Neutrophil (primary cell): ENCODE measurements around the gene DEFB132.
A peak's percentile ranks its signal among the peaks of the same experiment; 100 is the strongest.
"Not testable (repeated sequence)": the region's sequence is repeated elsewhere in the genome, so short reads cannot be mapped to it uniquely, and the experiment has no call there.

Experiments
- H3K27ac ChIP-seq: fragments of 200-600 bp; sonication (generic); 2 replicates; pipeline ENCODE4 v1.5.1; 2016; ENCODE audit warnings: mild to moderate bottlenecking, moderate library complexity
- H3K27me3 ChIP-seq: fragments of 200-600 bp; sonication (generic); 2 replicates; pipeline ENCODE4 v1.6.0; 2016; ENCODE audit warnings: mild to moderate bottlenecking
- H3K36me3 ChIP-seq: fragments of 200-600 bp; sonication (generic); 2 replicates; pipeline ENCODE4 v1.5.1; 2017
- H3K4me1 ChIP-seq, 2 experiments: fragments of 200-600 bp in 1 of 2; sonication (generic) in 1 of 2; 1 replicate in 1 of 2; 2 replicates in 1 of 2; pipeline versions ENCODE4 v1.5.1 to v1.6.1; 2013 to 2016; ENCODE audit warnings: low read depth in 1 of 2, low read length in 1 of 2, mild to moderate bottlenecking in 1 of 2, moderate library complexity in 1 of 2; ENCODE audit not compliant: control insufficient read depth in 1 of 2, insufficient read depth in 1 of 2
- H3K4me3 ChIP-seq, 2 experiments: fragments of 200-600 bp in 1 of 2; sonication (generic) in 1 of 2; 1 replicate in 1 of 2; 2 replicates in 1 of 2; pipeline ENCODE4 v1.5.1; 2013 to 2016; ENCODE audit warnings: low read depth in 1 of 2, low read length in 1 of 2, mild to moderate bottlenecking in 1 of 2, moderate library complexity in 1 of 2
- H3K9me3 ChIP-seq: fragments of 200-600 bp; sonication (generic); 2 replicates; pipeline ENCODE4 v1.5.1; 2016
- CTCF ChIP-seq: fragments of 200-600 bp; sonication (generic); IDR thresholded peaks from 2 replicates; pipeline ENCODE4 v1.5.1; 2016; ENCODE audit warnings: antibody characterized with exemption

Gene DEFB132

GRCh38 chr20:235891-236290 is 21.6 kb upstream of the DEFB132 start:
- Histone ChIP-seq H3K4me3 (no peak overlapping the region), H3K27me3 (no peaks in the 10 kb centered on the region), H3K27ac (no peak overlapping the region), H3K4me1 (peaks cover 14 to 26% of the 10 kb centered on the region in 2 experiments), H3K9me3 (no peaks in the 10 kb centered on the region), H3K36me3 (no peaks in the 10 kb centered on the region)
- TF ChIP-seq CTCF = no peak

GRCh38 chr20:237489-237888 is 20.0 kb upstream of the DEFB132 start:
- H3K36me3 ChIP-seq = no peaks in the 10 kb centered on the region
- H3K4me3 ChIP-seq = peak overlapping the region; percentile 19 to 21
- H3K4me1 ChIP-seq = peaks cover 14 to 26% of the 10 kb centered on the region in 2 experiments
- peaks cover 8% of the 10 kb centered on the region for H3K27me3 ChIP-seq
- H3K27ac ChIP-seq = peak overlapping the region; percentile 55
- no peak for TF ChIP-seq CTCF
- H3K9me3 ChIP-seq = no peaks in the 10 kb centered on the region

GRCh38 chr20:237929-238328 is 19.6 kb upstream of the DEFB132 start:
- H3K27ac ChIP-seq = peak overlapping the region; percentile 55
- H3K36me3 ChIP-seq = no peaks in the 10 kb centered on the region
- peaks cover 14 to 26% of the 10 kb centered on the region in 2 experiments for H3K4me1 ChIP-seq
- peaks cover 8% of the 10 kb centered on the region for H3K27me3 ChIP-seq
- TF ChIP-seq CTCF = no peak
- peak overlapping the region; percentile 19 to 21 for H3K4me3 ChIP-seq
- no peaks in the 10 kb centered on the region for H3K9me3 ChIP-seq

- no peak for TF ChIP-seq CTCF
- peaks cover 0 to 4% of the 10 kb centered on the region in 2 experiments for H3K4me1 ChIP-seq
- no peak overlapping the region for H3K4me3 ChIP-seq
- H3K9me3 ChIP-seq = no peaks in the 10 kb centered on the region
- H3K27ac ChIP-seq = no peak overlapping the region
- no peaks in the 10 kb centered on the region for H3K36me3 ChIP-seq
- H3K27me3 ChIP-seq = peaks cover 8% of the 10 kb centered on the region
Measured at GRCh38 chr20:242905-243304, 14.6 kb upstream of the DEFB132 start.

DNA sequence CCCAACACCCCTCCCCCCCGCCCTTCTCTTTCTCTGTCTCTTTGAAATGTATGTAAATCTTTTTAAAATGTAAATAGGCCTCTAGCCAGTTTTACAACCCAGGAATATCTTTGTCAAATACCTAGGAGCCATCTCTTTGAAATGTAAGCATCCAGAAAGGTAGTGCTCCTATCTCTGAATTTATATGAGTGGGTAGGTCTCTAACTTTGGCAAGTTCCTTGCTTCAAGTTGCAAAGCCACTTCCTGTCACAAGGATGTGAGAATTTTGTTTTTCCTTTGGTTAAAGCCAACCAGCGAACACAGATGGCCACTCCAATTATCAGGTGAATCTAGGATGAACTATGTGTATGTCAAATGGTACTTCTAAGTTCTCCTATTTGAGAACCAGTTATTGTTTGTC is 6.2 kb upstream of the DEFB132 start:
- H3K27me3 ChIP-seq = no peaks in the 10 kb centered on the region
- no peaks in the 10 kb centered on the region for H3K9me3 ChIP-seq
- H3K4me1 ChIP-seq = peaks cover 0 to 6% of the 10 kb centered on the region in 2 experiments
- no peak overlapping the region for H3K27ac ChIP-seq
- H3K36me3 ChIP-seq = no peaks in the 10 kb centered on the region
- no peak for TF ChIP-seq CTCF
- H3K4me3 ChIP-seq = no peak overlapping the region

DNA sequence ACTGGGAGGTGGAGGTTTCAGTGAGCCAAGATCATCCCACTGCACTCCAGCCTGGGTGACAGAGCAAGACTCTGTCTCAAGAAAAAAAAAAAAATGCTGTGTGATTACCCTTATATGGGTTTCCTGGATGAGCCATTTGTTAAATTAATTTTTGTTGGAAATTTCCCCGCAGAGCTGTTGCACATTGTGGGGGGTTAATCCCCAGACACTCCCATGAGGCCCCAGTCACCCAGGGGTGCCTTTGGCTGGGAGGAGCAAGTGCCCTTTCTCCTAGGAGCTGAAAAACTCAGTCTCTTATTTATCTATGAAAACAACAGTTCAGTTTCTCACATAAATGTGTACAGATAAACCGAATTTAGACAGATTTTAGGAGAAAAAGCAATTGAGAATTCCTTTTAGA is 4.7 kb upstream of the DEFB132 start:
- no peak for TF ChIP-seq CTCF
- Histone ChIP-seq H3K4me3 (no peak overlapping the region), H3K36me3 (no peaks in the 10 kb centered on the region)

GRCh38 chr20:253447-253846 is 4.1 kb upstream of the DEFB132 start:
- not testable (repeated sequence) for H3K27me3 ChIP-seq, H3K36me3 ChIP-seq, H3K9me3 ChIP-seq, H3K4me3 ChIP-seq, H3K27ac ChIP-seq
- H3K4me1 ChIP-seq = peaks cover 0 to 10% of the 10 kb centered on the region in 2 experiments

More for the DNA sequence above, 4.7 kb upstream of the DEFB132 start:
- no peaks in the 10 kb centered on the region for H3K9me3 ChIP-seq
- H3K27ac ChIP-seq = no peak overlapping the region
- H3K4me1 ChIP-seq = peaks cover 0 to 6% of the 10 kb centered on the region in 2 experiments
- no peaks in the 10 kb centered on the region for H3K27me3 ChIP-seq
